GM19351 (cell line): Measurements from ENCODE around the gene KPNA3.
"Not testable (repeated sequence)": the region's sequence is repeated elsewhere in the genome, so short reads cannot be mapped to it uniquely, and the experiment has no call there.

Source experiments
- ATAC-seq: cut with Tn5 transposase; IDR thresholded peaks from one replicate; pipeline ENCODE4 v1.9.1; 2021; ENCODE audit warnings: mild to moderate bottlenecking, moderate library complexity; ENCODE audit not compliant: unreplicated experiment

KPNA3 gene

GRCh38 chr13:49792550-49793324, at the start of gene KPNA3:
KPNA3 (minus strand) TSS chr13:49792682; CDS start chr13:49792506, 176 bp downstream.
- ATAC-seq, result peak; percentile 87

GRCh38 chr13:49841964-49842363, 49.5 kb upstream of the KPNA3 start:
- no peak for ATAC-seq

- ATAC-seq, result no peak
These were observed 48.2 kb upstream of the KPNA3 start for GRCh38 chr13:49840675-49841074.

- ATAC-seq, result no peak
These were observed 47.8 kb upstream of the KPNA3 start for GRCh38 chr13:49840266-49840665.

GRCh38 chr13:49838989-49839388, 46.5 kb upstream of the KPNA3 start:
- ATAC-seq, result no peak

GRCh38 chr13:49836516-49836915, 44.0 kb upstream of the KPNA3 start:
- ATAC-seq, result no peak

- ATAC-seq, result no peak
These were observed 40.9 kb upstream of the KPNA3 start for GRCh38 chr13:49833402-49833801.

- ATAC-seq, result no peak
These were observed 39.0 kb upstream of the KPNA3 start for GRCh38 chr13:49831455-49831854.

- no peak for ATAC-seq
These were observed 38.2 kb upstream of the KPNA3 start for GRCh38 chr13:49830721-49831120.

GRCh38 chr13:49829715-49830114, 37.2 kb upstream of the KPNA3 start:
- ATAC-seq, result no peak

- no peak for ATAC-seq
These were observed 36.0 kb upstream of the KPNA3 start for GRCh38 chr13:49828453-49828852.

- ATAC-seq, result no peak
These were observed 35.4 kb upstream of the KPNA3 start for GRCh38 chr13:49827891-49828290.

GRCh38 chr13:49827336-49827735, 34.9 kb upstream of the KPNA3 start:
- no peak for ATAC-seq

- no peak for ATAC-seq
These were observed 28.9 kb upstream of the KPNA3 start for GRCh38 chr13:49821216-49822009.

- ATAC-seq, result no peak
These were observed 28.2 kb upstream of the KPNA3 start for GRCh38 chr13:49820591-49821215.

GRCh38 chr13:49816047-49816446, 23.6 kb upstream of the KPNA3 start:
- ATAC-seq, result not testable (repeated sequence)

GRCh38 chr13:49814551-49815270, 22.2 kb upstream of the KPNA3 start:
- no peak for ATAC-seq

GRCh38 chr13:49812812-49813211, 20.3 kb upstream of the KPNA3 start:
- no peak for ATAC-seq

- ATAC-seq, result no peak
These were observed 19.0 kb upstream of the KPNA3 start for GRCh38 chr13:49811527-49811908.

GRCh38 chr13:49810567-49811526, 18.4 kb upstream of the KPNA3 start:
- ATAC-seq, result no peak
